PC-9 (cell line): ENCODE measurements around the gene EXOSC5.
"Not testable (repeated sequence)": the region's sequence is repeated elsewhere in the genome, so short reads cannot be mapped to it uniquely, and the experiment has no call there.

Experiments
- CTCF ChIP-seq: fragments of 200-600 bp; sonication (generic); conservative IDR thresholded peaks from 2 replicates; pipeline ENCODE4 v1.6.1; 2017; ENCODE audit warnings: mixed run types, antibody characterized with exemption, mild to moderate bottlenecking, moderate library complexity
- EZH2 ChIP-seq: fragments of 200-600 bp; sonication (generic); IDR thresholded peaks from 2 replicates; pipeline ENCODE4 v1.8.0; 2017; ENCODE audit warnings: antibody characterized with exemption, low read depth

GRCh38 chr19:41371119-41371518, 26.0 kb downstream of the EXOSC5 start:
- not testable (repeated sequence) for TF ChIP-seq CTCF, EZH2
